HS-27A (cell line): Measurements from ENCODE around the gene C6.
"Not testable (repeated sequence)": the region's sequence is repeated elsewhere in the genome, so short reads cannot be mapped to it uniquely, and the experiment has no call there.

Source experiments
- DNase-seq: peaks from one replicate; pipeline ENCODE4 v3.0.0-alpha.2; 2012; ENCODE audit warnings: low read depth, missing footprints

C6 gene

GRCh38 chr5:41213340-41213739 is at the start of gene C6:
Gene C6 (minus strand): TSS chr5:41213532. CDS start chr5:41203230, 10,302 bp downstream.
- DNase-seq, result no peak

GRCh38 chr5:41256400-41256799 is 43.1 kb upstream of the C6 start:
- no peak for DNase-seq

GRCh38 chr5:41253109-41253508 is 39.8 kb upstream of the C6 start:
- DNase-seq, result no peak

GRCh38 chr5:41252036-41252435 is 38.7 kb upstream of the C6 start:
- DNase-seq, result no peak

- DNase-seq, result no peak
Observed at GRCh38 chr5:41250351-41250987, 37.1 kb upstream of the C6 start.

GRCh38 chr5:41247135-41247534 is 33.8 kb upstream of the C6 start:
- DNase-seq, result no peak

- peak; percentile 59 for DNase-seq
Observed at GRCh38 chr5:41246376-41246775, 33.0 kb upstream of the C6 start.

- no peak for DNase-seq
Observed at GRCh38 chr5:41243558-41243957, 30.2 kb upstream of the C6 start.

- no peak for DNase-seq
Observed at GRCh38 chr5:41240985-41241384, 27.7 kb upstream of the C6 start.

GRCh38 chr5:41240390-41240789 is 27.1 kb upstream of the C6 start:
- no peak for DNase-seq

GRCh38 chr5:41234475-41234874 is 21.1 kb upstream of the C6 start:
- DNase-seq, result no peak

GRCh38 chr5:41232797-41233196 is 19.5 kb upstream of the C6 start:
- DNase-seq, result no peak

GRCh38 chr5:41230276-41230675 is 16.9 kb upstream of the C6 start:
- not testable (repeated sequence) for DNase-seq

- DNase-seq, result no peak
Observed at GRCh38 chr5:41223962-41224361, 10.6 kb upstream of the C6 start.

- DNase-seq, result no peak
Observed at GRCh38 chr5:41219658-41220269, 6.4 kb upstream of the C6 start.

- no peak for DNase-seq
Observed at GRCh38 chr5:41218929-41219657, 5.8 kb upstream of the C6 start.

GRCh38 chr5:41214182-41214581 is 850 bp upstream of the C6 start:
- no peak for DNase-seq

- DNase-seq, result no peak
Observed at GRCh38 chr5:41212935-41213334, 397 bp downstream of the C6 start.

- no peak for DNase-seq
Observed at GRCh38 chr5:41211417-41211816, 1.9 kb downstream of the C6 start.

- DNase-seq, result not testable (repeated sequence)
Observed at GRCh38 chr5:41205475-41205874, 7.9 kb downstream of the C6 start.

- no peak for DNase-seq
Observed at GRCh38 chr5:41203033-41203432, 10.3 kb downstream of the C6 start.

GRCh38 chr5:41201082-41201772 is 12.1 kb downstream of the C6 start:
- no peak for DNase-seq

GRCh38 chr5:41200506-41200905 is 12.8 kb downstream of the C6 start:
- DNase-seq, result no peak
